SK-N-SH treated with all-trans-retinoic acid at 6 μM for 48 hours (cell line): ENCODE data around the gene TADA2A.
"Not testable (repeated sequence)": the region's sequence is repeated elsewhere in the genome, so short reads cannot be mapped to it uniquely, and the experiment has no call there.

Experiments used
- ATAC-seq: fragments of 200-7000 bp; cut with Tn5 transposase; 3 replicates; pipeline ENCODE4 v1.9.1; 2020; ENCODE audit warnings: mild to moderate bottlenecking, moderate library complexity
- ARNTL ChIP-seq: fragments of 450-650 bp; formaldehyde crosslinking; IDR thresholded peaks from 2 replicates; pipeline ENCODE4 v1.5.0; 2020; ENCODE audit warnings: low read depth, mild to moderate bottlenecking, moderate library complexity, borderline replicate concordance
- BACH2 ChIP-seq: fragments of 250-450 bp; sonication (Bioruptor Pico); IDR thresholded peaks from 2 replicates; pipeline ENCODE4 v1.9.0; 2021; ENCODE audit warnings: mild to moderate bottlenecking, borderline replicate concordance
- CSDC2 ChIP-seq: fragments of 250-450 bp; sonication (Bioruptor Pico); IDR thresholded peaks from 2 replicates; pipeline ENCODE4 v1.5.0; 2020; ENCODE audit warnings: mild to moderate bottlenecking, moderate library complexity
- CSRNP3 ChIP-seq: fragments of 250-450 bp; sonication (Bioruptor Pico); IDR thresholded peaks from 2 replicates; pipeline ENCODE4 v1.5.1; 2021; ENCODE audit warnings: mild to moderate bottlenecking, moderate library complexity
- ESRRG ChIP-seq: fragments of 250-450 bp; sonication (Bioruptor Pico); IDR thresholded peaks from 2 replicates; pipeline ENCODE4 v1.6.1; 2021; ENCODE audit warnings: mild to moderate bottlenecking
- GLIS3 ChIP-seq: fragments of 250-450 bp; sonication (Bioruptor Pico); IDR thresholded peaks from 2 replicates; pipeline ENCODE4 v1.5.0; 2020; ENCODE audit warnings: mild to moderate bottlenecking, moderate library complexity
- ISL1 ChIP-seq: fragments of 250-450 bp; sonication (Bioruptor Pico); IDR thresholded peaks from 2 replicates; pipeline ENCODE4 v2.1.2; 2022; ENCODE audit warnings: mild to moderate bottlenecking, moderate library complexity
- OSR1 ChIP-seq: fragments of 250-450 bp; sonication (Bioruptor Pico); IDR thresholded peaks from 2 replicates; pipeline ENCODE4 v1.8.0; 2022; ENCODE audit warnings: moderate library complexity, mild to moderate bottlenecking, inconsistent platforms
- PATZ1 ChIP-seq: fragments of 250-450 bp; sonication (Bioruptor Pico); IDR thresholded peaks from 2 replicates; pipeline ENCODE4 v1.8.0; 2020; ENCODE audit warnings: mild to moderate bottlenecking, moderate library complexity, borderline replicate concordance
- PPARA ChIP-seq: fragments of 250-450 bp; sonication (Bioruptor Pico); IDR thresholded peaks from 2 replicates; pipeline ENCODE4 v1.5.0; 2020; ENCODE audit warnings: mild to moderate bottlenecking, borderline replicate concordance
- RARB ChIP-seq: fragments of 250-450 bp; sonication (Bioruptor Pico); IDR thresholded peaks from 2 replicates; pipeline ENCODE4 v1.8.0; 2021; ENCODE audit warnings: mild to moderate bottlenecking, moderate library complexity
- SNAI2 ChIP-seq: fragments of 250-450 bp; sonication (Bioruptor Pico); IDR thresholded peaks from 2 replicates; pipeline ENCODE4 v1.5.0; 2020; ENCODE audit warnings: mild to moderate bottlenecking, moderate library complexity
- TCF4 ChIP-seq: fragments of 250-450 bp; sonication (Bioruptor Pico); IDR thresholded peaks from 2 replicates; pipeline ENCODE4 v1.8.0; 2021; ENCODE audit warnings: mild to moderate bottlenecking, moderate library complexity, borderline replicate concordance
- TOX ChIP-seq: fragments of 250-450 bp; sonication (Bioruptor Pico); IDR thresholded peaks from 2 replicates; pipeline ENCODE4 v1.8.0; 2021; ENCODE audit warnings: mild to moderate bottlenecking, moderate library complexity, borderline replicate concordance
- TSHZ2 ChIP-seq: fragments of 250-450 bp; sonication (Bioruptor Pico); IDR thresholded peaks from 2 replicates; pipeline ENCODE4 v1.5.0; 2020; ENCODE audit warnings: mild to moderate bottlenecking, moderate library complexity
- ZC3H10 ChIP-seq: fragments of 250-450 bp; sonication (Bioruptor Pico); IDR thresholded peaks from 2 replicates; pipeline ENCODE4 v1.5.1; 2021; ENCODE audit warnings: mild to moderate bottlenecking, moderate library complexity
- ZFP3 ChIP-seq: fragments of 250-450 bp; sonication (Bioruptor Pico); IDR thresholded peaks from 2 replicates; pipeline ENCODE4 v1.5.0; 2020; ENCODE audit warnings: mild to moderate bottlenecking, moderate library complexity
- ZFP30 ChIP-seq: fragments of 450-650 bp; formaldehyde crosslinking; IDR thresholded peaks from 2 replicates; pipeline ENCODE4 v1.5.0; 2022; ENCODE audit warnings: mild to moderate bottlenecking, moderate library complexity
- ZNF565 ChIP-seq: fragments of 450-650 bp; formaldehyde crosslinking; conservative IDR thresholded peaks from 2 replicates; pipeline ENCODE4 v1.5.0; 2020; ENCODE audit warnings: low read depth, mild to moderate bottlenecking, moderate library complexity
- ZNF70 ChIP-seq: fragments of 450-650 bp; formaldehyde crosslinking; IDR thresholded peaks from 2 replicates; pipeline ENCODE4 v1.5.0; 2020; ENCODE audit warnings: mild to moderate bottlenecking, moderate library complexity
- ZNF8 ChIP-seq: fragments of 450-650 bp; formaldehyde crosslinking; IDR thresholded peaks from 2 replicates; pipeline ENCODE4 v1.5.0; 2020; ENCODE audit warnings: mild to moderate bottlenecking, moderate library complexity

The TADA2A gene

DNA sequence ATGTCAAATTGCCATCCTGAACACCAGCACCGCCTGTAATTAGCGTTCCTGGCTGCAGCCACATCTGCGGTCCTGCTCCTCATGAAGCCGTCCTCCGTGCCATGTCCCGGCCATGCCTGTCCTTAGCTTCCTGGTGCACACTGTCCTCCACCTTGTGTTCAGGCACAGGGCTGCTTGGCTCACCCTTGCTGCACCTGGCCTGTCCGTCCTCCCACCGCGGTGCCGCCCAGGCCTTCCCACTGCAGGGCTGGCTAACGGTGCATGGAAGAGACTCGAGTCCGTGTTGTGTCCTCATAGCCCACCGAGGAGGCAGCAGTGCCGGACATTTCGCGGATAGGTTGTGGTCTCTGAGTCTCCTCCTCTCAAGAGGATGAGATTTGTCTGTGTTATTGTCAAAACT is 103.4 kb downstream of the TADA2A start:
- TF ChIP-seq ZFP3, result no peak
- TF ChIP-seq PPARA (CRISPR knock-in tag), result no peak
- no peak for TF ChIP-seq PATZ1 (CRISPR knock-in tag)
- no peak for TF ChIP-seq SNAI2
- TF ChIP-seq ISL1 (CRISPR knock-in tag), result no peak
- TF ChIP-seq CSDC2 (CRISPR knock-in tag), result no peak
- no peak for TF ChIP-seq TOX (CRISPR knock-in tag)
- TF ChIP-seq ZNF565 (CRISPR knock-in tag), result no peak
- TF ChIP-seq BACH2 (CRISPR knock-in tag), result no peak
- no peak for TF ChIP-seq ZNF8
- no peak for TF ChIP-seq TCF4
- TF ChIP-seq OSR1 (CRISPR knock-in tag), result no peak
- TF ChIP-seq, all 23 proteins: peak for 0
- no peak for ATAC-seq

DNA sequence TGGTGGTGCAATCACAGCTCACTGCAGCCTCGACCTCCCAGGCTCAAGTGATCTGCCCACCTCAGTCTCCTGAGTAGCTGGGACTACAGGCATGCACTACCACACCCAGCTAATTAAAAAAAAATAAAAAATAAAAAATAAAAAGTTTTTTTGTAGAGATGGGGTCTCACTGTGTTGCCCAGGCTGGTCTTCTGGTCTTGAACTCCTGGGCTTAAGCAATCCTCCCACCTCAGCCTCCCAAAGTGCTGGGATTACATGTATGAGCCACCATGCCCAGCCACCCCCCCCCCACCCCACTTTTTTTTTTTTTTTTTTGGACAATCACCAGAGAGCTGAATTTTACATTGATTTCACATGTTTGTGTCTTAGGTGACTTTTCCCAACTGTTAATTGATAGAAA is 105.0 kb downstream of the TADA2A start:
- ATAC-seq, result not testable (repeated sequence)

DNA sequence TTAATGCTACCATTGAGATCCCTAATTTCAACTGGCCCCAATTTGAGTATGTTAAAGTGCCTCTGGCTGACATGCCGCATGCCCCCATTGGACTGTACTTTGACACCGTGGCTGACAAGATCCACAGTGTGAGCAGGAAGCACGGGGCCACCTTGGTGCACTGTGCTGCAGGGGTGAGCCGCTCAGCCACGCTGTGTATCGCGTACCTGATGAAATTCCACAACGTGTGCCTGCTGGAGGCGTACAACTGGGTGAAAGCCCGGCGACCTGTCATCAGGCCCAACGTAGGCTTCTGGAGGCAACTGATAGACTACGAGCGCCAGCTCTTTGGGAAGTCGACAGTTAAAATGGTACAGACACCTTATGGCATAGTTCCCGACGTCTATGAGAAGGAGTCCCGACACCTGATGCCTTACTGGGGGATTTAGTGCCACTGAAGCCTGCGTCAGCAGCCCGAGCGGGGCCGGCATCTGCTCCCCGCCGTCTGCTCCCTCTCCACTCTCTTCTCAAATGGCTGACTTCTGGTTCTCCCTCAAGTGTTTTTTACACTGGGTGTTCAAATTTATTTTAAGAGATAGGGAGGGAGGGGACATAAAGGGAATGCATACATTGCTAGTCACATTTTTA is 105.9 kb downstream of the TADA2A start:
- ATAC-seq, result no peak
- TF ChIP-seq ZFP30 (CRISPR knock-in tag), result no peak
- TF ChIP-seq PPARA (CRISPR knock-in tag), result no peak
- no peak for TF ChIP-seq PATZ1 (CRISPR knock-in tag)
- no peak for TF ChIP-seq CSDC2 (CRISPR knock-in tag)
- no peak for TF ChIP-seq ISL1 (CRISPR knock-in tag)
- no peak for TF ChIP-seq OSR1 (CRISPR knock-in tag)
- no peak for TF ChIP-seq ARNTL (CRISPR knock-in tag)
- TF ChIP-seq CSRNP3 (CRISPR knock-in tag), result no peak
- no peak for TF ChIP-seq TCF4
- no peak for TF ChIP-seq BACH2 (CRISPR knock-in tag)
- no peak for TF ChIP-seq TOX (CRISPR knock-in tag)
- TF ChIP-seq TSHZ2, result no peak
- TF ChIP-seq RARB (CRISPR knock-in tag), result no peak
- no peak for TF ChIP-seq ZNF8
- TF ChIP-seq ESRRG (CRISPR knock-in tag), result no peak
- no peak for TF ChIP-seq ZNF70 (CRISPR knock-in tag)
- no peak for TF ChIP-seq GLIS3 (CRISPR knock-in tag)
- TF ChIP-seq ZC3H10 (CRISPR knock-in tag), result no peak
- TF ChIP-seq SNAI2, result no peak

- ATAC-seq, result no peak
- no peak for TF ChIP-seq ZNF565 (CRISPR knock-in tag)
- no peak for TF ChIP-seq ESRRG (CRISPR knock-in tag)
- TF ChIP-seq TSHZ2, result no peak
- no peak for TF ChIP-seq CSDC2 (CRISPR knock-in tag)
- no peak for TF ChIP-seq ZFP3
Observed at GRCh38 chr17:37513711-37514110, 107.0 kb downstream of the TADA2A start.
